Peyer's patch (tissue), 4 donors: Measurements from ENCODE around the gene SLC6A2. TPM values are rescaled to one million over a fixed set of nuclear protein-coding genes. Genes with fewer than 3 reads are reported as not detected.
"Not testable (repeated sequence)": the region's sequence is repeated elsewhere in the genome, so short reads cannot be mapped to it uniquely, and the experiment has no call there.

Source experiments
- DNase-seq, 3 donors: peaks; one replicate each; pipeline ENCODE4 v3.0.0-alpha.2; 2017 to 2019
- H3K27ac ChIP-seq, 4 donors: fragments of 200-600 bp; sonication (generic); one replicate each; pipeline ENCODE4 v1.5.1; 2016 to 2019
- H3K27me3 ChIP-seq, 2 donors: fragments of 200-600 bp; sonication (generic); one replicate each; pipeline ENCODE4 v1.5.1; 2019
- H3K36me3 ChIP-seq, 3 donors: fragments of 200-600 bp; sonication (generic); one replicate each; pipeline ENCODE4 v1.5.1; 2016 to 2019
- H3K4me1 ChIP-seq, 4 donors: fragments of 200-600 bp; sonication (generic); one replicate each; pipeline ENCODE4 v1.5.1; 2016 to 2019
- H3K4me3 ChIP-seq, 4 donors: fragments of 200-600 bp; sonication (generic); 1 replicate in 3 of 4; 2 replicates in 1 of 4; pipeline ENCODE4 v1.5.1; 2016 to 2019; ENCODE audit warnings: mild to moderate bottlenecking in 1 of 4
- H3K9me3 ChIP-seq, 4 donors: fragments of 200-600 bp; sonication (generic); one replicate each; pipeline ENCODE4 v1.5.1; 2016 to 2019; ENCODE audit warnings: mild to moderate bottlenecking in 1 of 4
- POLR2A ChIP-seq, 2 donors: fragments of 450-650 bp; IDR thresholded peaks; one replicate each; pipeline ENCODE4 v1.5.1; 2017; ENCODE audit warnings: antibody characterized with exemption in 2 of 2, mild to moderate bottlenecking in 2 of 2, moderate library complexity in 2 of 2
- total RNA-seq, 4 donors: library from RNA; depleted of rRNA; stranded (reverse); fragments of >200 nt; gene quantifications; one replicate each; pipeline ENCODE4 v1.1.0, GENCODE V29; 2016
- TF ChIP-seq, protein P1 (sequence below), 6 experiments: fragments of 450-650 bp in 4 of 6; fragments of 200-600 bp in 2 of 6; sonication (generic) in 1 of 6; IDR thresholded peaks; one replicate each; pipeline ENCODE4 v1.5.1; 2017 to 2019; ENCODE audit warnings: antibody characterized with exemption in 6 of 6, mild to moderate bottlenecking in 3 of 6, moderate library complexity in 1 of 6

The SLC6A2 gene
- total RNA-seq, 4 donors from 2014 or later, result not detected

GRCh38 chr16:55747785-55748184, 92.0 kb downstream of the SLC6A2 start:
- Histone ChIP-seq H3K36me3 (no peaks in the 10 kb centered on the region), H3K27me3 (no peaks in the 10 kb centered on the region), H3K9me3 (peaks cover 0 to 3% (median 0%) of the 10 kb centered on the region in 4 donors), H3K4me3 (no peak overlapping the region), H3K4me1 (no peaks in the 10 kb centered on the region), H3K27ac (no peak overlapping the region)
- DNase-seq, result no peak
- no peak for TF ChIP-seq POLR2A (IDR thresholded peaks at IDR 0.05)
- TF ChIP-seq, protein P1, sequence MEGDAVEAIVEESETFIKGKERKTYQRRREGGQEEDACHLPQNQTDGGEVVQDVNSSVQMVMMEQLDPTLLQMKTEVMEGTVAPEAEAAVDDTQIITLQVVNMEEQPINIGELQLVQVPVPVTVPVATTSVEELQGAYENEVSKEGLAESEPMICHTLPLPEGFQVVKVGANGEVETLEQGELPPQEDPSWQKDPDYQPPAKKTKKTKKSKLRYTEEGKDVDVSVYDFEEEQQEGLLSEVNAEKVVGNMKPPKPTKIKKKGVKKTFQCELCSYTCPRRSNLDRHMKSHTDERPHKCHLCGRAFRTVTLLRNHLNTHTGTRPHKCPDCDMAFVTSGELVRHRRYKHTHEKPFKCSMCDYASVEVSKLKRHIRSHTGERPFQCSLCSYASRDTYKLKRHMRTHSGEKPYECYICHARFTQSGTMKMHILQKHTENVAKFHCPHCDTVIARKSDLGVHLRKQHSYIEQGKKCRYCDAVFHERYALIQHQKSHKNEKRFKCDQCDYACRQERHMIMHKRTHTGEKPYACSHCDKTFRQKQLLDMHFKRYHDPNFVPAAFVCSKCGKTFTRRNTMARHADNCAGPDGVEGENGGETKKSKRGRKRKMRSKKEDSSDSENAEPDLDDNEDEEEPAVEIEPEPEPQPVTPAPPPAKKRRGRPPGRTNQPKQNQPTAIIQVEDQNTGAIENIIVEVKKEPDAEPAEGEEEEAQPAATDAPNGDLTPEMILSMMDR (IDR thresholded peaks at IDR 0.05), result no peak

DNA sequence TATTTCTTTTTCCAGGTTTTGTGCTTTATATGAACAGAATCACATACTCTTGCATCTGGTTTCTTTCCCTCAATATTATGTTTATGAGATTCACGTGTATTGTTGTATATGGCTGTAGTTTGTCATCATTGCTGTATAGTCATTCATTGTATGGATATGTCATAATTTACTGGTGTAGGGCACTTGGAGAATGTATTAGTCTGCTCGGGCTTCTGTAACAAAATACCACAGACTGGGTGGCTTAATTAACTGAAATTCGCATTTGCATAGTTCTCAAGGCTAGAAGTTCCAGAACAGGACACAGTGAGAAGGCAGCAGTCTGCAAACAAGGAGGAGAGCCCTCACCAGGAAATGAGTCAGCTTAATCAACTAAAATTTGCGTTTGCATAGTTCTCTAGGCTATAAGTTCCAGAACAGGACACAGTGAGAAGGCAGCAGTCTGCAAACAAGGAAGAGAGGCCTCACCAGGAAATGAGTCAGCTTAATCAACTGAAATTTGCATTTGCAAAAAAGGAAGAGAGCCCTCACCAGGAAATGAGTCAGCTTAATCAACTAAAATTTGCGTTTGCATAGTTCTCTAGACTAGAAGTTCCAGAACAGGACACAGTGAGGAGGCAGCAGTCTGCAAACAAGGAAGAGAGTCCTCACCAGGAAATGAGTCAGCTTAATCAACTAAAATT, 96.8 kb downstream of the SLC6A2 start:
- H3K9me3 ChIP-seq, result not testable (repeated sequence)

GRCh38 chr16:55753145-55753631, 97.4 kb downstream of the SLC6A2 start:
- DNase-seq, H3K36me3 ChIP-seq, H3K9me3 ChIP-seq, H3K27me3 ChIP-seq, H3K4me1 ChIP-seq, H3K4me3 ChIP-seq: not testable (repeated sequence)
- peak overlapping the region in 1 of 4 donors; percentile 17 for H3K27ac ChIP-seq

More for the DNA sequence above, 96.8 kb downstream of the SLC6A2 start:
- not testable (repeated sequence) for H3K27me3 ChIP-seq, H3K4me3 ChIP-seq, DNase-seq, H3K36me3 ChIP-seq, H3K4me1 ChIP-seq
- H3K27ac ChIP-seq, result peak overlapping the region in 1 of 4 donors; percentile 8

Other genes with a start within 250 kb of the SLC6A2 start
- gene MMP2, start 176.8 kb upstream of the SLC6A2 start, total RNA-seq, result 100 to 1,000 TPM in 3 of 4 donors, 10 to 100 TPM in 1; 52.2 to 214 (median 123) TPM
- gene LPCAT2, start 146.9 kb upstream of the SLC6A2 start, total RNA-seq, result 10 to 100 TPM in 2 of 4 donors, 1 to 10 TPM in 2; 4.6 to 66.0 (median 10.9) TPM
- gene CAPNS2, start 89.3 kb upstream of the SLC6A2 start, total RNA-seq, result 1 to 10 TPM in 3 of 4 donors, not detected in 1; 1.3 to 5.8 (median 2.3) TPM
- gene CES1, start 177.1 kb downstream of the SLC6A2 start, total RNA-seq, result 10 to 100 TPM in 1 of 4 donors, 1 to 10 TPM in 3; 2.0 to 14.0 (median 5.5) TPM
- gene CES5A, start 219.4 kb downstream of the SLC6A2 start, total RNA-seq, result not detected